Endometrial microvascular endothelial cells (primary cell): ENCODE measurements around the gene TAF6L. TPM values are rescaled to one million over a fixed set of nuclear protein-coding genes. Genes with fewer than 3 reads are reported as not detected.
"Not testable (repeated sequence)": the region's sequence is repeated elsewhere in the genome, so short reads cannot be mapped to it uniquely, and the experiment has no call there.

Source experiments
- in situ Hi-C: cut with HindIII; loops from 2 replicates; pipeline ENCODE4 v1.10.0; 2017; ENCODE audit warnings: low sequenced_read_pairs, low pct_unique_long_range_greater_than_20kb; ENCODE audit errors: inconsistent ontology term
- total RNA-seq: library from RNA; depleted of rRNA; stranded (reverse); fragments of >200 nt; gene quantifications from one replicate; pipeline ENCODE4 v1.2.3, GENCODE V29; 2015; ENCODE audit errors: inconsistent ontology term

TAF6L gene
- total RNA-seq, 1 donor from 2014 or later: 22.1 TPM

DNA sequence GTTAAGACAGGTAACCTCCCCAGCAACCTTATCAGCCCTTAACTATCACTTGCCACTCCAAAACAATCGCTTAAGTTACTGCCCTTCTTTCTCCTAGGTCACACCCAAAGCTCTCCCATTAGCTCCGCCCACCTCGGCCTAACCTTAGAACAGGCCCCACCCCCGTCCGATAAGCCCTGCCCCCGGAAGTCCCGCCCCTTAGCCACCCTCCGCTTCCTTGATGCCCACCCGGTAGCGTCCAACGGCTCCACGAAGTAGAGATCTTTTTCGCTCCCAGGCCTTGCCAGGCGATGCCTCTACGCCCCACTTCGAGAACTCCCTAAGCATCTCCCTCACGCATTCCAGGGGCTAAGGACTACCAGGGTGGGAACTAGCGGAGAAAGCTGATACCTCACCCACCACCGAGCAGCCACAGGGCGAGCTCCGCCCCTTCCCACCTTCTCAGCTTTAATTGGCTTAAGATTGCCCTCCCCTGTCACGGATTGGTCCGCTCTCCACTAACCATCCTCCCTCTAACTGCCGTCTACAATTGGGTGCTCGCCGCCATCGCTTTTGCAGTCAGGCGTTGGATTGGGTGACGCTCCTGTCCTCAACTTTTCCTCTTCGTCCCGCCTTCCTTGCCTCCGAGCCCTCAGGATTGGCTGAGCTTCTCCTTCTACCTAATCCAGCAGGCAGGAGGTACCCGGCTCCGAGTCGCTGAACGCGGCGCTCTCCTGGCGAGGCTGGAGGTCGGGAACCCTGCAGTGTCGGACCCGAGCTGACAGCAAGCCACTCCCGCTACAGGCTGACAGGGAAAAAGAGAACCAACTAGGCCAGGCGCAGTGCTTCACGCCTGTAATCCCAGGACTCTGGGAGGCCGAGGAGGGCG is 17.2 kb upstream of the TAF6L start, which contains the start of gene ZBTB3:
TSS of gene ZBTB3 (minus strand) at position 425 of the 868 bp plus-strand sequence. CDS start 496 bp downstream, outside the sequence.
- in situ Hi-C loops: no loop called here

DNA sequence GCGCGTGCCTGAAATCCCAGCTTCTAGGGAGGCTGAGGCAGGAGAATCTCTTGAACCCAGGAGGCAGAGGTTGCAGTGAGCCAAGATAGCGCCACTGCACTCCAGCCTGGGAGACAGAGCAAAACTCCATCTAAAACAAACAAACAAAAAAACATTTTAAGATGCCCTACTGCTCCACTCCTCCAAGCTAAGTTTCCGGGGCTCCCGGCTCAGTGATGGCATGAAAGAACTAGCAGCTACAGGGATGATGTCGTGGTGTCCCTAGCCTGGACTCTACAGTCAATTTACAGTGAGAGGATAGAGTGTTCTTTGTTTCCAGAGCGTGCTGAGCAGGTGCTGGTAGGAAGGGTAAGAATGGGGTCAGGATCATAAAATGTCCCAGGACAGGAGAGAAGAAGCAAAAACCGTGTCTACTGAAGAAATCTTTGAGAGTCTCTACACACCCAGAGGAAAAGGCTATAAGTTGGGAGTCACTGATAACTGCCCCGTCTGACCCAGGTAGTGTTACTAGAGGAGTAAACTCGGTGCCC is 16.0 kb upstream of the TAF6L start:
- in situ Hi-C loops: no loop called here

DNA sequence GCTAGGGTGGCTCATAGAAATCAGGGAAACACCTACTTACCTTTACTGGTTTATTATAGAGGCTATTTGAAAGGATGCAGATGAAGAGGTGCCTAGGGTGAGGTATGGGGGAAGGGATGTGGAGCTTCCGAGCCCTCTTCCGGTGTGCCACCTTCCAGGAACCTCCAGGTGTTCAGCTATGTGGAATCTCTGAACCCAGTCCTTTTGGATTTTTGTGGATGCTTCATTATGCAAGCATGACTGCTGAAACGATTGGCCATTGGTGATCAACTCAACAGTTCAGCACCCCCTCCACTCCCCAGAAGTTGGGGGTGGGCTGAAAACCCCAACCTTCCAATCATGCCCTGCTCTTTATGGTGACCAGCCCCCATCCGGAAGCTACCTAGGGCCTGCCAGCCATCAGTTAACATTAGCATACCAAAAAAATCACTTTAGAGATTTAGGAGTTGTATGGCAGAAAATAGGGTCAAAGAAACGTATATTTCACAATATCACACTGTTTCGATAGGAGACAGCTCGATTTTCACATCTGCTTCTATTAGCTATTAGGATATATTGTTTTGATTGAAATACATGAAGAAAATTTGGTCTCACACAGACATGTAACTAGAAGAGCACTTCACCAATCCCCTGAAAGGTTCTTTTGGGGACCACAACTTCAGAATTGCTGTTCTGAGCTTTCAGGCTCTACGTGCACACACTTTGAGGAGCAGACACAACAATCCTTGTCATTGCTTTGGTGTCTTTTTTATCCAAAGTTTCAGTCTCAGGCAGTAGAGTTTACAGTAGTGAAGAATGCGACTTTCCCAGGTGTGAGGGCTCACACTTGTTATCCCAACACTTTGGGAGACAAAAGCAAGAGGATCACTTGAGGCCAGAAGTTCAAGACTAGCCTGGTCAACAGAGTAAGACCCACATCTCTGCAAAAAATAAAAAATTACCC is 13.1 kb upstream of the TAF6L start:
- in situ Hi-C loops: no loop called here

DNA sequence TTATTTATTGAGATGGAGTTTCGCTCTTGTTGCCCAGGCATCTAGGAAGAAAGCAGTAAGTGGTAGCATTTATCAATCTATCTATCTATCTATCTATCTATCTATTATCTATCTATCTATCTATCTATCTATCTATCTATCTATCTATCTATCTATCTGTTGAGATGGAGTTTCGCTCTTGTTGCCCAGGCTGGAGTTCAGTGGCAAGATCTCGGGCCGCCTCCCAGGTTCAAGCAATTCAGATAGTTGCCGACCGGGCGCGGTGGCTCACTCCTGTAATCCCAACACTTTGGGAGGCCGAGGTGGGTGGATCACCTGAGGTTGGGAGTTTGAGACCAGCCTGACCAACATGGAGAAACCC is 10.3 kb upstream of the TAF6L start:
- in situ Hi-C loops: not testable (repeated sequence)

DNA sequence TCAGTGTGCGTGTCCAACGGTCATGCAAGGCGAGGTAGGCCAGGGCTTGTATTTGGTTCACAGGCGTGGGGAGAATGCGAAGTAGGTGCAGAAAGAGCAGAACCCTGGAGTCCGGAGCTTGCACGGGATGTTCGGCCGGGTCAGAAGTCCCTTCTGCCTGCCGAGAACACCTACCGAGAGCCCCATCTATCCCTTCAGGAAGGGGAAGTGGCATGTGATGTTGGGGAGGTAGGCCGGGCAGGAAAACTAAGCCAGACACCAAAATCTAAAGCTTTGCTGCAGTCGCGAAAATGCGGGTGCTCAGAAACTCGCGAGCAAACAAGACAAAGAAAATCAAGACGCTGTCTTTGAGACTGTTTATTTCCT is 435 bp upstream of the TAF6L start:
- in situ Hi-C loops: no loop called here

DNA sequence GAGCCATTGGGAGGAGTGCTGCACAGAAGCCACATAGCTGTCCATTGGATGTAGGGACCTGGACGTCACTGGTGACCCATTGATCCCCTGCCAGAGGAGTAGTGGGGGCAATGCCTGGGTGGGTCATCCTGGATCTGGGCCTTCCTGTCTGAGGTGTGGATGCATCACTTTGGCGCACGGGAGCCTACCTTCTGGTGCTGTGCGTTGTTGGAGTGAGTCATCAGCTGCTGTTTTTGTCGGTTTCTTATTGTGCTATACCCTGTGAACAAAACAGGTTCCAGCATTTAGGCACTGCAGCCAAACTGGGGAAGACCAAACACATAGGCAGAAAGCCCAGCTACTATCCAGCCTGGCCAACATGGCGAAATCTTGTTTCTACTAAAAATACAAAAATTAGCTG is 3.2 kb downstream of the TAF6L start:
- in situ Hi-C loops: no loop called here

DNA sequence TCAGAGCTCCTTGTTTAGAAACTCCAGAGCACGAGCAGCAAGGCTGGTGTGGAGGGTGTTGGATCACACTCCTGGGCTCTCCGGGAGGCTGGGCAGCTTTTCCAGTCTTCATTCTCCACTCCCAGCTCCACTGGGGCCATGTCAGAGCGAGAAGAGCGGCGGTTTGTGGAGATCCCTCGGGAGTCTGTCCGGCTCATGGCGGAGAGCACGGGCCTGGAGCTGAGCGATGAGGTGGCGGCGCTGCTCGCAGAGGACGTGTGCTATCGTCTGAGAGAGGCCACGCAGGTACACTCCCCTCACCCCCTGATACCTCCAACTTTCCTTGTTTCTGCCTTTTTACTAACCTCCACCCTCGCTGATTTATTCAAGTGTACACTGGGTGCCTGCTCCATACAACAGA is 4.5 kb downstream of the TAF6L start:
- in situ Hi-C loops: no loop called here

DNA sequence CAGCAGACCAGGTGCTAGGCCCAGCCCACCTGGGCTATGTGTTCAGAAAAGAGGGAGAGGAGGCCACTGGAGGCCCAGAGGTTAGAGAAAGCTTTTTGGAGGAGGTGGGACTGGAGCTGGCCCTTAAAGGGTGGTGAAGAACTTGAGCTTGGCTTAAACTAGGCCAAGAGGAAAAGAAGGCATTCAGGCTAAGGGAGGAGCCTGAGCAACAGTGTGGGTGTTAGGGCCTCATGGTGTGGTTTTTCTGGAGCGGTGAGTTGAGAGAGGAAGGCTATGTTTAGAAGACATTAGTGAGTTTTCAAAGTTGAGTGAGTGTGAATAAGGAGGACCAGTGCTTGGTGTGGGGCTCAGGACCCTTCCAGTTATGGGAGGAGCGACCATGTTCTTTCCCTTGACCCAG is 6.2 kb downstream of the TAF6L start:
- in situ Hi-C loops: no loop called here

DNA sequence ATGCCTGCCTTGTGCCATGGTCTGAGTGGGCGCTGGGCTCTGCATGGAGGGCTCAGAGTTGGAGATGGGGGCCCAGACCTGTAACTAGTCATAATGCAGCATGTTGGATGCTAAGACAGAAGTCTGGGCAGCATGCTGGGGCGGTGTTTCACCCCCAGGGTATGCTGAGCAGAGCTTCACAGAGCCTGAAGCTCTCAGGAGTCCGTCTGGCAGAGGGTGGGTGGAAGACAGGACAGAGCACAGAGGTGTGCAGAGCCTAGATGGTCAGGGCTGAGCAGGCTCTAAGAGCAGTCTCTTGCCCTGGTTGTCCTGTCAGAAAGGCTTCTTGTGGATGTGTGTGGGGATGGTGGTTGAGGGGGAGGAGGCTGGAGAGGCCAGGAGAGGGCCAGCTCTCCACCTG is 7.2 kb downstream of the TAF6L start:
- in situ Hi-C loops: no loop called here

DNA sequence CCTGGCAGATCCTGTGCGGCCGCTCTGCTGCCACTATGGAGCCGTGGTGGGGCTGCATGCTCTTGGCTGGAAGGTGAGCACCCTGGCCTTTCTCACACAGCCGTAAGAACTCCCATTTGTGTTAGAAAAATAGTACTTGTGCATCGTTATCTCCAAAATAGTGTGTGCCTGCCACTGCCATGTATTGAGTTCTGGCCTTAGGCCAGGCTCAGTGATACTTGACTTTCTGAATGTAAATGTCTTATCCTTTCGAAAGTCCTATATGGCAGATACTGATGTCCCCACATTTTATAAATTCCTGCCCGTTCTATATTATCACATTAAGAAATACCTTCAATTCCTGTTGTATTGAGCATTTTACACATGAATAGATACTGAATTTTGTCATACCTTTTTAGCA is 11.6 kb downstream of the TAF6L start:
- in situ Hi-C loops: no loop called here

DNA sequence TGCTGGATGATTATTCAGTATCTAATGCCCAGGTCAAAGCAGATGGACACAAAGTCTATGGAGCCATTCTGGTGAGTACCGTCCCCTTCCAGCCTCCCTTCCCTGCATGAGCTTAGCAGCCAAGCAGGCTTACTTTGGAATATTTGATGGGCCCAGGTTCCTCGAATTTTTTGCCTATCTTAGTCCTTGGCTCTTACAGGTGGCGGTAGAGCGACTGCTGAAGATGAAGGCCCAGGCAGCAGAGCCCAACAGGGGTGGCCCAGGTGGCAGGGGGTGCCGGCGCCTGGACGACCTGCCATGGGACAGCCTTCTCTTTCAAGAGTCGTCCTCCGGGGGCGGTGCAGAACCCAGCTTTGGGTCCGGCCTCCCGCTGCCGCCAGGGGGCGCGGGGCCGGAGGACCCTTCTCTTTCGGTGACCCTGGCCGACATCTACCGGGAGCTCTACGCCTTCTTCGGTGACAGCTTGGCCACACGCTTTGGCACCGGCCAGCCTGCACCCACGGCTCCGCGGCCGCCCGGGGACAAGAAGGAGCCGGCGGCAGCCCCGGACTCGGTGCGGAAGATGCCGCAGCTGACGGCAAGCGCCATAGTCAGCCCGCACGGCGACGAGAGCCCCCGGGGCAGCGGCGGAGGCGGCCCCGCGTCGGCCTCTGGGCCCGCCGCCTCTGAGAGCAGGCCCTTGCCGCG is 15.3 kb downstream of the TAF6L start:
- in situ Hi-C loops: no loop called here

DNA sequence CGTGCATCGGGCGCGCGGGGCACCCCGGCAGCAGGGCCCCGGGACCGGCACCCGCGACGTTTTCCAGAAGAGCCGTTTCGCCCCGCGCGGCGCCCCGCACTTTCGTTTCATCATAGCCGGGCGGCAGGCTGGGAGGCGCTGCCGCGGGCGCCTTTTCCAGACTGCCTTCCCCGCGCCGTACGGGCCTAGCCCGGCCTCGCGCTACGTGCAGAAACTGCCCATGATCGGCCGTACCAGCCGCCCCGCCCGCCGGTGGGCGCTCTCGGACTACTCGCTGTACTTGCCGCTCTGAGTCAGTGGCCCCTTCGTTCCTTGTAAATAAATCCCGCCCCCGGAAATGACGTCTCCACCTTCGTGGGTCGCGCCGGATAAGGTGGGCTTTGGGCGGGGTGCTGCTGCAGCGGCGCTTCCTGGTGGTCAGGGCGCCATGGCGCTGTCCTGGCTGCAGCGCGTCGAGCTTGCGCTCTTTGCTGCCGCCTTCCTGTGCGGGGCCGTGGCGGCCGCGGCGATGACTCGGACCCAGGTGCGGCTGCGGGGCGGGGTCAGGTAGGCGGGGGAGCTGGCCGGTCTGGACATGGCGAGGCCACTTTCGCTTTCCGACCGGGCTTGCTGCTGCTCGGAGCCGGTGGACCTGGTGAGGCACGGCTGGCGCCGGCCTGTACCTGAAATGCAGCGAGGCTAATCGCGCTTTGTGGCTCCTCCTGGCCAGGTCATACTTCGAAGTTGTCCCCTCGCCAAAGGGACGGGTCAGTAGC is 16.0 kb downstream of the TAF6L start, which contains the start of gene TMEM179B:
TSS of gene TMEM179B (plus strand) at position 398 of the 755 bp plus-strand sequence. CDS start at position 428, 30 bp downstream.
- in situ Hi-C loops: no loop called here

DNA sequence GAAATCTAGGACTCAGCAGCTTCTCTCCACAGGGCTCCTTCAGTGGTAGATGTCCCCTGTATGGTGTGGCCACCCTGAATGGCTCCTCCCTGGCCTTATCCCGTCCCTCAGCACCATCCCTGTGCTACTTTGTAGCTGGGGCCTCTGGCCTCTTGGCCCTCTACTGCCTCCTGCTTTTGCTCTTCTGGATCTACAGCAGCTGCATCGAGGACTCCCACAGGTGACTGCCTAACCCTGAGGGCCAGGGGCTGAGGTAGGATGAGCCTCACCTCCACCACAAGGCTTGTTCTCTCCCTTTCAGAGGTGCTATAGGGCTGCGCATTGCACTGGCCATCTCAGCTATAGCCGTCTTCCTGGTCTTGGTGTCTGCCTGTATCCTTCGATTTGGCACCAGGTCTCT is 17.8 kb downstream of the TAF6L start:
- in situ Hi-C loops: no loop called here

DNA sequence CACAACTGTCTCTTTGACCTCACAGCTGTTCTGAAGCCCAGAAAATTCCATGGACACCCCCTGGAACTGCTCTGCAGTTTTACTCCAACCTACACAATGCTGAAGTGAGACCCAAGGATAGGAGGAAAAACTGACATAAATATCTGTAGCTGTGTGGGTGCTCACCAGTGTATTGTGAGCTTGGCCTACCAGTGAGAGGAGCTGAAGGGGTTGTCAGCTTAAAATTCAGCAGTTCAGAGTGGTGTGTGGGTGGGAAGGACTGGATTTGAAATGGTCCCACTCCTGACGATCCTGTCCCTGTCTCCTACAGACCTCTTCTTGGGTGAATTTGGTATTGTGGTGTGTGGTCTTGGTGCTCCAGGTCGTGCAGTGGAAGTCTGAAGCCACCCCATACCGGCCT is 18.4 kb downstream of the TAF6L start:
- in situ Hi-C loops: no loop called here

DNA sequence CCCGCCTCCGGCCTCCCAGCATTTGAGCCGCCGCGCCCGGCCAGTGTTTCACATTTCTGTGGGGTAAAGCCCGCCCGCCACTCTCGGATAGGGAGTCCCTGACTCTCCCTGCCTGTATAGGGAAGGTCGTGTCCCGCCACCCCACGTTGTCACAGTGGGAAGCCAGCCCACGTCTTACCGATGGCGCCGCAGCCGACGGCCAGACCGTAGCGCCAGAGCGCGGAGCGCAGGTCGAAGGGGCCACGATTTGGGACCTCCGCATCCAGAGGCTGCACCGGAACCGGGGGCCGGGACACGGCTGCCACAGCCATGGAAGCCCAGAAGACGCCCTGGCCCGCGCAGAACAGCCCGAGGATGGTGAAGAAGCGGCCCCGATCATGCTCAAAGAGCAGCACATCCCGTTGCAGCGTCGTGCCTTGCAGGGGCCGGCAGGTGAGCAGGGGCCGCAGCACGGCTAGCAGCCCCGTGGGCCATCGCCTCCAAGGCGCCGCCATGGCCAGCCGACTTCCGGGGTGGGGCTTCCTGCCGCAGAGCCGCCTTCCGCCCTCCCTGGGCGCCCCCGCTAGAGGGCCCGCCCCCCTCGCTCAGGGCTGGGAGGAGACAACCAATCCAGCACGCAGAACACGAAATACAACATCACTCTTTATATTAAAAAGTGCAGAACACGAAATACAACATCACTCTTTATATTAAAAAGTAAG is 20.5 kb downstream of the TAF6L start, which contains the start of gene TMEM223:
TSS of gene TMEM223 (minus strand) at position 506 of the 701 bp plus-strand sequence. CDS start at position 494, 12 bp downstream.
- in situ Hi-C loops: no loop called here

DNA sequence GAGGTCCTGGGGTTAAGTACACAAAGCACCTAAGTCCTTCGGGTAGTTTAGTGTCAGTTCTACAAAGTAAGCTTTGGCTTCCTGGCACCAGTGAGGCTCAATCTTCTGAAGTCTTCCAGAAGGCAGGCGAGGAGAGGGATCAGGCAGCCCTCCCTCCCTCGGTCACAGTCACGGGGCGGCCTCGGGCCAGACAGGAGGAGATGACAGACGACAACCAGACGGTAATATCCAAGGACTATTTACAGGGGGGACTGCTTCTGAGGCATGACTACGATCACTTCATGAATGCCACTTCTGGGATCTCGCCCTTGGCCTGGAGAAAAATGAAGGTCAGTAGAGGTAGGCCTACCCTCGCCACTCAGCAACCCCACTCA is 21.0 kb downstream of the TAF6L start:
- in situ Hi-C loops: no loop called here

DNA sequence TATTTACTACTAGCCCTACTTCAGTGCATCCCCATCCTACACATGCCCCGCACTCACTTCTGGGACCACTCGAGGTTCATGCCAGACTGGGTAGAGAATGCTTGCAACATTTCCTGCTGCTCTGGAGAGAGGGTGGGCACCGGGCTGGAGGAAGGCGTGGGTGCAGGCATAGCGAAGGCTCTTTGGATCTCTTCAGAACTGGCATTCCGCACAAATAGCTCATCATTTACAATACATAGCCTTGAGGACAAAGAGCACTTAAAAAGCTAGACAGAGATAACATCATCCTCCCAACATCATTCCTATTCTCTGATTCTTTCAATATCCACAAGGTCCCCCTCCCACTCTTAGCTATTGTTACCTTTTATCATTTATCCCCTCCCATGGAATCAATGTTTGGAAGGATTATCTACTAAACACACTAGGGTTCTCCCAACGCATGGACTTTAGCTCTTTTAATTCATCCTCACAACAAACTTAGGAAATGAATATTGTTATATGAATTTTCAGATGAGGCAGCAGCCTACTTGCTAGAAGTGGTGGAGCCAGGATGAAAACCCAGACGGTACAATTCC is 23.1 kb downstream of the TAF6L start:
- in situ Hi-C loops: no loop called here
